Lower leg skin (tissue), 3 donors: ENCODE results near the gene STX16.

ENCODE experiments used
- POLR2A ChIP-seq, 2 donors: fragments of 450-650 bp; IDR thresholded peaks; one replicate each; pipeline ENCODE4 v1.6.1; 2016 to 2017; ENCODE audit warnings: antibody characterized with exemption in 2 of 2, mild to moderate bottlenecking in 1 of 2, moderate library complexity in 1 of 2
- TF ChIP-seq, protein P1 (sequence below), 3 donors: fragments of 450-650 bp; IDR thresholded peaks; one replicate each; pipeline ENCODE4 v1.5.1; 2016; ENCODE audit warnings: antibody characterized with exemption in 3 of 3, mild to moderate bottlenecking in 3 of 3, moderate library complexity in 2 of 3

DNA sequence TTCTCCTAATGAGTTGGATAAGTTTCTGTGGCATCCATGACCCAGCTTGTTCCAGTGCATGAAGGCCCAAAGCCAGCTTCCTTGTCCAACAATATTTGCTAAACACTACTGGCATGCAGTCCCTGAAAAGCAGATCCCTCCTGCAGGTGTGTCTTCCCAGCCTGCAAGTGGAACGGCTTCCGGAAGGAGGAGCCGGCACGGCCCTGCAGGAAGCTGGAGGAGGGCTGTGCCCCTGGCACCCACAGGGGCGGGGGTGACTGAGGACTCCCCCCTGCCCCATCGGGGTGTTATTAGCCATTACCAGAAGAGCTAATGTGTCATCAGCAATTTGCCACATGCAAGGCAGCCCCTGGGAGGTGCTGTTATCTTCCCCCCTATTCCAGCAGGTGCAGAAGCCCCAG lies 68.9 kb downstream of the STX16 start:
- TF ChIP-seq, protein P1, sequence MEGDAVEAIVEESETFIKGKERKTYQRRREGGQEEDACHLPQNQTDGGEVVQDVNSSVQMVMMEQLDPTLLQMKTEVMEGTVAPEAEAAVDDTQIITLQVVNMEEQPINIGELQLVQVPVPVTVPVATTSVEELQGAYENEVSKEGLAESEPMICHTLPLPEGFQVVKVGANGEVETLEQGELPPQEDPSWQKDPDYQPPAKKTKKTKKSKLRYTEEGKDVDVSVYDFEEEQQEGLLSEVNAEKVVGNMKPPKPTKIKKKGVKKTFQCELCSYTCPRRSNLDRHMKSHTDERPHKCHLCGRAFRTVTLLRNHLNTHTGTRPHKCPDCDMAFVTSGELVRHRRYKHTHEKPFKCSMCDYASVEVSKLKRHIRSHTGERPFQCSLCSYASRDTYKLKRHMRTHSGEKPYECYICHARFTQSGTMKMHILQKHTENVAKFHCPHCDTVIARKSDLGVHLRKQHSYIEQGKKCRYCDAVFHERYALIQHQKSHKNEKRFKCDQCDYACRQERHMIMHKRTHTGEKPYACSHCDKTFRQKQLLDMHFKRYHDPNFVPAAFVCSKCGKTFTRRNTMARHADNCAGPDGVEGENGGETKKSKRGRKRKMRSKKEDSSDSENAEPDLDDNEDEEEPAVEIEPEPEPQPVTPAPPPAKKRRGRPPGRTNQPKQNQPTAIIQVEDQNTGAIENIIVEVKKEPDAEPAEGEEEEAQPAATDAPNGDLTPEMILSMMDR (IDR thresholded peaks at IDR 0.05), result no peak
- no peak for TF ChIP-seq POLR2A (IDR thresholded peaks at IDR 0.05)
